ENCODE results near the gene TBC1D2.

- TF ChIP-seq CTCF (IDR thresholded peaks at IDR 0.05) = no peak
- no peak for TF ChIP-seq EP300 (IDR thresholded peaks at IDR 0.05; ENCODE audit: low read depth)
- no peak for TF ChIP-seq POLR2A (IDR thresholded peaks at IDR 0.05)
- TF ChIP-seq POLR2AphosphoS5 (IDR thresholded peaks at IDR 0.05) = no peak
These were observed 86.4 kb downstream of the TBC1D2 start for GRCh38 chr9:98168941-98169488.

Data from transverse colon (tissue), 4 donors.